Mesothelial cell of epicardium (in vitro differentiated cells): ENCODE measurements around the gene CEP128. TPM values are rescaled to one million over a fixed set of nuclear protein-coding genes. Genes with fewer than 3 reads are reported as not detected.

Source experiments
- DNase-seq, 2 experiments: peaks; one replicate each; pipeline ENCODE4 v3.0.0; 2021; ENCODE audit warnings: low spot score in 2 of 2; ENCODE audit not compliant: unreplicated experiment in 2 of 2
- H3K27ac Mint-ChIP-seq: 2 replicates; pipeline ENCODE4 v1.8.0; 2021; ENCODE audit warnings: mixed read lengths
- H3K27me3 Mint-ChIP-seq: 2 replicates; pipeline ENCODE4 v1.8.0; 2021; ENCODE audit warnings: low read depth, mixed read lengths
- H3K36me3 Mint-ChIP-seq: 2 replicates; pipeline ENCODE4 v1.8.0; 2021; ENCODE audit warnings: mixed read lengths
- H3K4me1 Mint-ChIP-seq: 2 replicates; pipeline ENCODE4 v1.8.0; 2021; ENCODE audit warnings: mixed read lengths
- H3K4me3 Mint-ChIP-seq: 2 replicates; pipeline ENCODE4 v1.8.0; 2021; ENCODE audit warnings: mild to moderate bottlenecking, moderate library complexity, mixed read lengths
- H3K9me3 Mint-ChIP-seq: 2 replicates; pipeline ENCODE4 v1.8.0; 2021; ENCODE audit warnings: mixed read lengths
- total RNA-seq: library from RNA; stranded (reverse); gene quantifications from 3 replicates; pipeline ENCODE4 v1.2.1, GENCODE V29; 2021
- TF ChIP-seq, protein P1 (sequence below): fragments of 200-600 bp; sonication (generic); IDR thresholded peaks from one replicate; pipeline ENCODE4 v1.5.0; 2021; ENCODE audit warnings: antibody characterized with exemption; ENCODE audit not compliant: unreplicated experiment

The CEP128 gene
- total RNA-seq, 1 donor from 2014 or later: 14.8 TPM

DNA sequence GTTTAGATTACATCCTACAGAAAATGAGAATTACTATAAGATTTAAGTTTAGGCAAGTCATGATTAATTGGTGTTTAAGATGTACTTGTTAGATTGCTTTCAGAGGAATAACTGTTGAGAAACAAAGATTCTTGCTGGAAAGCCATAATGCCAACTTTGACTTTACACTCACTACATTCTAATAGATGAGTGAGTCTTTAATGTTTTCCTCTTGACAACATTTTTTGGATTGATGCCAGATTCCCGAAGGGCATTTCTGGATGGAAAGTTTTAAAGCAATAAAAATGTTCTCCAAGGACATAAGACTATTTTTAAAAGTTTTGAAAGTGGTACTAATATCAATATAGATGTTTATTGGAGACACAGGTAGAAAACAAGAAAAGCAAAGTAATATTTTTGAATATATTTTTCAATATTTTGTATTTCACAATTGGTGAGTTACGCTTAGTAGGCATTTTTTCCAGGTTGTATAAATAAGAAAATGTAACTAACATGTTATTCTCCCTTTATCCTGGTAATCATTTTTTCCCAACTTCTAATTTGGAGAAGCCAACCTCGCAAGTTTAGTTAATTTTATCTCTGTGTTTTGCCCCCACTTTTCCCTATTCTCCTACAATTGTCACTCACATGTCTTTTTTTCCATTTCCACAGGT is 307.3 kb downstream of the CEP128 start:
- Mint-ChIP-seq H3K4me3 (no peak overlapping the region), H3K36me3 (no peaks in the 10 kb centered on the region), H3K27ac (no peak overlapping the region), H3K27me3 (no peaks in the 10 kb centered on the region), H3K9me3 (no peaks in the 10 kb centered on the region), H3K4me1 (peaks cover 5% of the 10 kb centered on the region)
- no peak for DNase-seq
- TF ChIP-seq, protein P1, sequence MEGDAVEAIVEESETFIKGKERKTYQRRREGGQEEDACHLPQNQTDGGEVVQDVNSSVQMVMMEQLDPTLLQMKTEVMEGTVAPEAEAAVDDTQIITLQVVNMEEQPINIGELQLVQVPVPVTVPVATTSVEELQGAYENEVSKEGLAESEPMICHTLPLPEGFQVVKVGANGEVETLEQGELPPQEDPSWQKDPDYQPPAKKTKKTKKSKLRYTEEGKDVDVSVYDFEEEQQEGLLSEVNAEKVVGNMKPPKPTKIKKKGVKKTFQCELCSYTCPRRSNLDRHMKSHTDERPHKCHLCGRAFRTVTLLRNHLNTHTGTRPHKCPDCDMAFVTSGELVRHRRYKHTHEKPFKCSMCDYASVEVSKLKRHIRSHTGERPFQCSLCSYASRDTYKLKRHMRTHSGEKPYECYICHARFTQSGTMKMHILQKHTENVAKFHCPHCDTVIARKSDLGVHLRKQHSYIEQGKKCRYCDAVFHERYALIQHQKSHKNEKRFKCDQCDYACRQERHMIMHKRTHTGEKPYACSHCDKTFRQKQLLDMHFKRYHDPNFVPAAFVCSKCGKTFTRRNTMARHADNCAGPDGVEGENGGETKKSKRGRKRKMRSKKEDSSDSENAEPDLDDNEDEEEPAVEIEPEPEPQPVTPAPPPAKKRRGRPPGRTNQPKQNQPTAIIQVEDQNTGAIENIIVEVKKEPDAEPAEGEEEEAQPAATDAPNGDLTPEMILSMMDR: no peak

DNA sequence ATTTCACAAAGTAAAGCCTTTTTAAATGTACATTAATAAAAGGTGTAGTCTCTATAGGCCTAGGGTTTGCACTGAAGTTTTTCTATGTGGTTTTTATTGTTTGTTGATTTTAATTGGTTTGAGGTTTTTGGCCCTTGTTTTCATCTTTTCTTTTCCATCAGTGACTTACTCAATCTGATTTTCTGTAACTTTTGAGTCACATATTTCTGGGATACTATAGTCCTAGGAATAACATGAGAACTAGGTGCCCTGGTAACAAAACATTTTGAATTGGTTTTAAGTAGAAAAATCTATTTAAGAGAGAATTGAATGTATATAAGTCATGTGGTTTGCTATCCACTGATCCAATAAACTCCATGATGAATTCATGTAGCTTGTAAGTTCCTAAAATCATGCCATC is 311.9 kb downstream of the CEP128 start:
- DNase-seq: no peak

DNA sequence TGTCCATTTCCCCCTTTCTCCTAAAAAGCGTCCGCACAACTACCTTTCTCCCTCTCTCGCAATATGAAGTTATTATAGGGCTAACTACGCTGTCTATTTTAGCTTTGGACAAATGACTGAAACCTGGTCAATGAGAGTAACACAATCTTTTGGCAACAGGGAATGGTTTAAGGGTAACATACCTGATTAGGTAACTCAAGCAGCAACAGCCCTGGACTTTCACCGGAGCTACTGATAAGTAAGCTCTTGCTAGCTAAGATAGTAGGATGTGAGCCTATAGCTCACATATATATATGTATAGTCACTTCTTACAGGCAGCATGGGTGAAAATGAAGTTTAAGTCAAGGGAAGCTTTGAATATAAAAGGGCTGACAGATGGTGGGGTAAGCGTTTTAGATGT is 313.0 kb downstream of the CEP128 start:
- Mint-ChIP-seq H3K36me3 (peaks cover 4% of the 10 kb centered on the region), H3K27me3 (no peaks in the 10 kb centered on the region), H3K27ac (no peak overlapping the region), H3K9me3 (peaks cover 22% of the 10 kb centered on the region), H3K4me3 (no peak overlapping the region), H3K4me1 (no peaks in the 10 kb centered on the region)
- TF ChIP-seq, protein P1: no peak
- DNase-seq: no peak

More for the DNA sequence above, 311.9 kb downstream of the CEP128 start:
- no peaks in the 10 kb centered on the region for H3K27me3 Mint-ChIP-seq
- TF ChIP-seq, protein P1: no peak
- H3K4me3 Mint-ChIP-seq: no peak overlapping the region
- no peak overlapping the region for H3K27ac Mint-ChIP-seq
- H3K9me3 Mint-ChIP-seq: peaks cover 11% of the 10 kb centered on the region
- peaks cover 2% of the 10 kb centered on the region for H3K4me1 Mint-ChIP-seq
- no peaks in the 10 kb centered on the region for H3K36me3 Mint-ChIP-seq

DNA sequence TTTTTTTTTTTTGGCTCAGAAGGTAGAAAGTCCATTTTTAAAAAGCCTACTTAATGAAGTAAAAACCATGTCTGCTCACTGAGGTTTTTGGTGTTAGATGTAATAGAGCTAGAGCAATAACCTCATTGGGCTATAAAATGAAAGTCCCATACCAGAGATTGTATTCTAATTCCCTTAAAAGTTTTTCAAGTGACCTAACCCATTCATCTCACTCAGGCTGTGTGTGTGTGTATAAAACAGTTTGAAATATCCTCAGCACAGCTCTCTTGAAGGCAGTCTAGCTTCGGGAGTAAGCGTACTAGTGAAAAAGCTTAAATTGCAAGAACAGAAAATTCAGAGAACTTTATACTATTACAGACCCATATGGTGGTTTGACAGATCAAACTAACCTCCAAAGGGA is 313.8 kb downstream of the CEP128 start:
- peaks cover 4% of the 10 kb centered on the region for H3K36me3 Mint-ChIP-seq
- no peak for DNase-seq
- TF ChIP-seq, protein P1: no peak
- H3K9me3 Mint-ChIP-seq: peaks cover 22% of the 10 kb centered on the region
- H3K27ac Mint-ChIP-seq: no peak overlapping the region
- H3K27me3 Mint-ChIP-seq: no peaks in the 10 kb centered on the region
- H3K4me3 Mint-ChIP-seq: no peak overlapping the region
- no peaks in the 10 kb centered on the region for H3K4me1 Mint-ChIP-seq

DNA sequence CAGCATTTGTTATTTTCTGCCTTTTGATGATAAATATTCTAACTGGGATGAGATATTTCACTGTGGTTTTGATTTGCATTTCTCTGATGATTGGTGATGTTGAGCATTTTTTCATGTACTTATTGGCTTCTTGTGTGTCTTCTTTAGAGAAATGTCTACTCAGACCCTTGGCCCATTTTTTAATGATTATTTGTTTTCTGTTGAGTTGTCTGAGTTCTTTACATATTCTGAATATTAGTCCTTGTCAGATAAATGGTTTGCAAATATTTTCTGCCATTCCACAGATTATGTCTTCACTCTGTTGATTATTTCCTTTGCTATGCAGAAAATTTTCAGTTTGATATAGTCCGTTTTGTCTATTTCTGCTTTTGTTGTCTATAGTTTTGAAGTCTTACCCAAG is 317.0 kb downstream of the CEP128 start:
- Mint-ChIP-seq H3K27me3 (no peaks in the 10 kb centered on the region), H3K9me3 (peaks cover 22% of the 10 kb centered on the region), H3K4me1 (no peaks in the 10 kb centered on the region), H3K4me3 (no peak overlapping the region), H3K27ac (no peak overlapping the region), H3K36me3 (peaks cover 4% of the 10 kb centered on the region)
- TF ChIP-seq, protein P1: no peak
- no peak for DNase-seq
